H1 (cell line): ENCODE data around the gene COL6A3. TPM values are rescaled to one million over a fixed set of nuclear protein-coding genes. Genes with fewer than 3 reads are reported as not detected.

Experiments used
- CTCF ChIA-PET: fragments of 300-600 bp; sonication (Branson Sonifier 250); formaldehyde crosslinking; loops from one replicate; lab custom pipeline; 2021; ENCODE audit not compliant: partially characterized antibody; lab: Charles Lee
- POLR2A ChIA-PET: fragments of 300-600 bp; sonication (Branson Sonifier 250); formaldehyde crosslinking; loops from one replicate; lab custom pipeline; 2021; ENCODE audit warnings: inconsistent platforms; ENCODE audit not compliant: partially characterized antibody; lab: Charles Lee
- DNase-seq, 2 experiments: peaks; one replicate each; pipeline versions ENCODE4 v3.0.0 to v3.0.0-alpha.2; 2010 to 2022; ENCODE audit warnings: low spot score in 2 of 2, low read depth in 1 of 2, mixed read lengths in 1 of 2
- FAIRE-seq: peaks from 2 replicates; lab custom pipeline; 2011; peaks lifted over from hg19 to GRCh38; lab: Jason Lieb, UNC
- H2AFZ ChIP-seq: 2 replicates; pipeline ENCODE4 v1.8.1; 2012; ENCODE audit warnings: low read length, inconsistent platforms
- H2AK5ac ChIP-seq: 2 replicates; pipeline ENCODE4 v1.6.1; 2013; ENCODE audit warnings: low read depth, low read length
- H2BK120ac ChIP-seq: replicated peaks from 2 replicates; pipeline ENCODE3; 2013; ENCODE audit warnings: low read depth, low read length, inconsistent platforms
- H2BK12ac ChIP-seq: 2 replicates; pipeline ENCODE4 v1.6.1; 2013; ENCODE audit warnings: low read depth, low read length
- H2BK15ac ChIP-seq: 2 replicates; pipeline ENCODE4 v1.6.1; 2013; ENCODE audit warnings: low read length
- H2BK20ac ChIP-seq: 2 replicates; pipeline ENCODE4 v1.6.1; 2013; ENCODE audit warnings: low read length
- H2BK5ac ChIP-seq: 2 replicates; pipeline ENCODE4 v1.6.1; 2013; ENCODE audit warnings: low read depth, low read length
- H3K14ac ChIP-seq: 2 replicates; pipeline ENCODE4 v1.6.1; 2013; ENCODE audit warnings: inconsistent platforms; ENCODE audit not compliant: insufficient read length
- H3K18ac ChIP-seq: 2 replicates; pipeline ENCODE4 v1.6.1; 2013; ENCODE audit warnings: low read length; ENCODE audit errors: extremely low read depth
- H3K23ac ChIP-seq: 2 replicates; pipeline ENCODE4 v1.6.1; 2013; ENCODE audit warnings: inconsistent platforms; ENCODE audit not compliant: insufficient read length
- H3K23me2 ChIP-seq: 2 replicates; pipeline ENCODE4 v1.6.1; 2013; ENCODE audit warnings: low read depth, low read length
- H3K27ac ChIP-seq: 2 replicates; pipeline ENCODE4 v1.6.1; 2011; ENCODE audit warnings: low read depth, low read length, inconsistent platforms
- H3K27me3 ChIP-seq, 4 experiments: replicated peaks in 1 of 4; 1 replicate in 1 of 4; 2 replicates in 3 of 4; pipeline versions ENCODE4 v1.6.1 to v1.8.1; 2011 to 2013; ENCODE audit warnings: low read length in 3 of 4, mild to moderate bottlenecking in 3 of 4, inconsistent platforms in 2 of 4, mixed read lengths in 2 of 4, moderate library complexity in 1 of 4; ENCODE audit not compliant: control insufficient read depth in 3 of 4, insufficient read depth in 3 of 4; ENCODE audit errors: extremely low read depth in 1 of 4
- H3K36me3 ChIP-seq, 4 experiments: 2 replicates each; pipeline versions ENCODE4 v1.6.1 to v1.8.1; 2011 to 2013; ENCODE audit warnings: mild to moderate bottlenecking in 4 of 4, low read length in 3 of 4, moderate library complexity in 2 of 4, control low read depth in 1 of 4, inconsistent platforms in 1 of 4; ENCODE audit not compliant: insufficient read depth in 4 of 4, control insufficient read depth in 2 of 4
- H3K4ac ChIP-seq: replicated peaks from 2 replicates; pipeline ENCODE3; 2013; ENCODE audit warnings: low read length, low read depth, mixed read lengths, inconsistent platforms; ENCODE audit not compliant: insufficient read length
- H3K4me1 ChIP-seq, 4 experiments: replicated peaks in 1 of 4; 1 replicate in 1 of 4; 2 replicates in 3 of 4; pipeline versions ENCODE4 v1.6.1 to v1.8.1; 2011 to 2013; ENCODE audit warnings: low read length in 3 of 4, inconsistent platforms in 2 of 4, mixed read lengths in 1 of 4; ENCODE audit not compliant: insufficient read depth in 4 of 4, control insufficient read depth in 3 of 4
- H3K4me2 ChIP-seq, 2 experiments: 2 replicates each; pipeline versions ENCODE4 v1.6.1 to v1.8.1; 2011 to 2013; ENCODE audit warnings: low read depth in 2 of 2, low read length in 2 of 2, control low read depth in 1 of 2, inconsistent platforms in 1 of 2, mild to moderate bottlenecking in 1 of 2; ENCODE audit not compliant: insufficient read depth in 1 of 2
- H3K4me3 ChIP-seq, 4 experiments: fragments of 200-600, 300-600 bp in 1 of 4; sonication (generic), shearing (Covaris generic), sonication (Bioruptor Twin) in 1 of 4; 2 replicates each; pipeline versions ENCODE4 v1.5.1 to v1.8.1; 2011 to 2016; ENCODE audit warnings: low read length in 4 of 4, low read depth in 3 of 4, control low read depth in 2 of 4, inconsistent platforms in 2 of 4, mild to moderate bottlenecking in 2 of 4, mixed read lengths in 1 of 4, moderate library complexity in 1 of 4; ENCODE audit not compliant: insufficient read depth in 2 of 4; ENCODE audit errors: extremely low read depth in 1 of 4
- H3K56ac ChIP-seq: replicated peaks from 2 replicates; pipeline ENCODE3; 2013; ENCODE audit warnings: low read depth, mild to moderate bottlenecking, mixed read lengths, low read length, inconsistent platforms; ENCODE audit not compliant: insufficient read length
- H3K79me1 ChIP-seq: 2 replicates; pipeline ENCODE4 v1.6.1; 2013; ENCODE audit warnings: low read depth, low read length, control low read depth
- H3K79me2 ChIP-seq, 2 experiments: 2 replicates each; pipeline versions ENCODE4 v1.6.1 to v1.8.1; 2012 to 2013; ENCODE audit warnings: low read length in 2 of 2, mild to moderate bottlenecking in 2 of 2, inconsistent platforms in 1 of 2; ENCODE audit not compliant: insufficient read depth in 2 of 2, control insufficient read depth in 1 of 2
- H3K9ac ChIP-seq, 4 experiments: replicated peaks in 1 of 4; 1 replicate in 1 of 4; 2 replicates in 3 of 4; pipeline versions ENCODE4 v1.6.1 to v1.8.1; 2011 to 2013; ENCODE audit warnings: low read depth in 3 of 4, low read length in 3 of 4, control low read depth in 2 of 4, mild to moderate bottlenecking in 2 of 4, moderate library complexity in 2 of 4, inconsistent platforms in 1 of 4; ENCODE audit errors: extremely low read depth in 1 of 4
- H3K9me3 ChIP-seq, 2 experiments: 2 replicates each; pipeline versions ENCODE4 v1.6.1 to v1.8.1; 2012 to 2013; ENCODE audit warnings: mild to moderate bottlenecking in 2 of 2, moderate library complexity in 2 of 2, control low read depth in 1 of 2, inconsistent platforms in 1 of 2, low read depth in 1 of 2, low read length in 1 of 2, mixed read lengths in 1 of 2; ENCODE audit not compliant: insufficient read depth in 2 of 2
- H4K20me1 ChIP-seq, 2 experiments: replicated peaks in 1 of 2; 2 replicates each; pipeline versions ENCODE3 to v1.8.1; 2011 to 2013; ENCODE audit warnings: inconsistent platforms in 2 of 2, low read length in 2 of 2, mild to moderate bottlenecking in 1 of 2; ENCODE audit not compliant: insufficient read depth in 2 of 2, control insufficient read depth in 1 of 2
- H4K5ac ChIP-seq: 2 replicates; pipeline ENCODE4 v1.6.1; 2013; ENCODE audit warnings: low read length, low read depth, mixed read lengths, inconsistent platforms; ENCODE audit not compliant: insufficient read length
- H4K8ac ChIP-seq: 2 replicates; pipeline ENCODE4 v1.8.0; 2013; ENCODE audit warnings: mild to moderate bottlenecking, moderate library complexity, low read length, inconsistent platforms; ENCODE audit not compliant: insufficient read depth; ENCODE audit errors: extremely low read depth
- H4K91ac ChIP-seq: replicated peaks from 2 replicates; pipeline ENCODE3; 2013; ENCODE audit warnings: low read length, mixed read lengths, inconsistent platforms; ENCODE audit not compliant: insufficient read length
- NRF1 ChIP-seq: IDR thresholded peaks from 2 replicates; pipeline ENCODE4 v1.6.1; 2011; ENCODE audit warnings: mild to moderate bottlenecking, low read depth, low read length, improper control_type of control experiment
- TEAD4 ChIP-seq: IDR thresholded peaks from 2 replicates; pipeline ENCODE4 v1.6.1; 2012; ENCODE audit warnings: low read depth, low read length, inconsistent platforms, mixed read lengths
- WGBS, 2 experiments: shearing (Covaris generic) in 1 of 2; methylation state at CpG; one replicate each; pipeline versions ENCODE4 v1.1.6 to v1.1.7; 2013 to 2015; ENCODE audit warnings: low lambda C conversion rate in 2 of 2, mixed read lengths in 2 of 2, inconsistent platforms in 1 of 2, low coverage in 1 of 2, missing lambda C conversion rate in 1 of 2; ENCODE audit not compliant: insufficient replicate concordance in 2 of 2, insufficient coverage in 1 of 2, insufficient read length in 1 of 2; ENCODE audit errors: extremely low coverage in 1 of 2, missing lambda C conversion rate in 1 of 2; 5-methylcytosine and 5-hydroxymethylcytosine counted together
- polyA plus RNA-seq, 7 experiments: library from polyadenylated mRNA; depleted of rRNA in 3 of 7; stranded (reverse) in 5 of 7; unstranded in 2 of 7; fragments of >200 nt in 5 of 7; fragments of 200-250 nt in 2 of 7; gene quantifications; 1 replicate in 5 of 7; 2 replicates in 1 of 7; 4 replicates in 1 of 7; pipeline versions ENCODE4 v1.2.1 to v1.2.3, GENCODE V29; 2011 to 2013; ENCODE audit warnings: missing spikeins in 2 of 7, mixed read lengths in 2 of 7
- total RNA-seq: library from RNA; stranded (reverse); fragmentation: NEBNext Ultra II Directional; extraction: Animal tissue kit (Norgen Biotek cat#: 25700); gene quantifications from 2 replicates; pipeline ENCODE4 v1.2.1, GENCODE V29; 2021

COL6A3 gene
- total and polyA plus RNA-seq, 2 of the 8 experiments (the other 6 are each of a cell fraction or from before 2014, with no cell fraction given), result 1.2 to 3.4 TPM

- Histone ChIP-seq H3K9ac (no peak overlapping the region), H3K56ac (no peak overlapping the region), H2AK5ac (no peak overlapping the region), H4K20me1 (no peaks in the 10 kb centered on the region), H3K9me3 (no peaks in the 10 kb centered on the region), H3K27me3 (no peaks in the 10 kb centered on the region), H3K79me2 (no peaks in the 10 kb centered on the region), H3K18ac (no peak overlapping the region), H3K4me3 (no peak overlapping the region), H2BK5ac (no peak overlapping the region), H4K8ac (no peak overlapping the region), H3K79me1 (no peaks in the 10 kb centered on the region), H3K4ac (no peak overlapping the region), H2BK12ac (no peak overlapping the region), H3K36me3 (no peaks in the 10 kb centered on the region; a peak in 1 of 8 replicates), H2BK20ac (no peak overlapping the region), H2AFZ (no peak overlapping the region), H4K5ac (no peak overlapping the region), H3K27ac (no peak overlapping the region), H3K4me2 (no peak overlapping the region), H2BK15ac (no peak overlapping the region), H3K14ac (no peak overlapping the region), H2BK120ac (no peak overlapping the region), H4K91ac (no peak overlapping the region), H3K23ac (no peak overlapping the region), H3K4me1 (peaks cover 0 to 6% (median 0%) of the 10 kb centered on the region in 4 experiments; a peak in 4 of 7 replicates), H3K23me2 (no peaks in the 10 kb centered on the region)
- FAIRE-seq (peak; percentile 76), DNase-seq (no peak)
- ChIA-PET POLR2A (no interaction called here), CTCF (no interaction called here)
- WGBS, 2 experiments, result 58% methylated on average over 4 of the region's 4 CpGs; no CpG with 5 or more reads in 1 of the 2 experiments
- peak; percentile 61 for TF ChIP-seq TEAD4
- no peak for TF ChIP-seq NRF1
Measured at GRCh38 chr2:237330541-237330940, 83.4 kb downstream of the COL6A3 start.
